Prostate gland (tissue), 2 donors: ENCODE measurements around the gene CEP55. TPM values are rescaled to one million over a fixed set of nuclear protein-coding genes. Genes with fewer than 3 reads are reported as not detected.

Source experiments
- DNase-seq: peaks from one replicate; pipeline ENCODE4 v3.0.0-alpha.2; 2019; ENCODE audit warnings: low spot score
- H3K27ac ChIP-seq, 2 donors: fragments of 200-600 bp; sonication (generic); 2 replicates each; pipeline ENCODE4 v1.5.1; 2017 to 2019
- H3K27me3 ChIP-seq: fragments of 200-600 bp; sonication (generic); replicated peaks from 2 replicates; pipeline ENCODE4 v1.5.1; 2019; ENCODE audit not compliant: insufficient read depth
- H3K36me3 ChIP-seq, 2 donors: fragments of 200-600 bp; sonication (generic); 1 replicate in 1 of 2; 2 replicates in 1 of 2; pipeline versions ENCODE4 v1.5.1 to v1.8.1; 2017 to 2019
- H3K4me1 ChIP-seq: fragments of 200-600 bp; sonication (generic); replicated peaks from 2 replicates; pipeline ENCODE4 v1.5.1; 2019
- H3K4me3 ChIP-seq, 2 donors: fragments of 200-600 bp; sonication (generic); 2 replicates each; pipeline ENCODE4 v1.5.1; 2017 to 2019
- H3K9me3 ChIP-seq: fragments of 200-600 bp; sonication (generic); 2 replicates; pipeline ENCODE4 v1.5.1; 2017
- CTCF ChIP-seq, 4 experiments: fragments of 200-600 bp in 2 of 4; fragments of 450-650 bp in 2 of 4; sonication (generic) in 2 of 4; IDR thresholded peaks; 1 replicate in 3 of 4; 2 replicates in 1 of 4; pipeline ENCODE4 v1.5.1; 2016 to 2019; ENCODE audit warnings: antibody characterized with exemption in 4 of 4, mild to moderate bottlenecking in 2 of 4, moderate library complexity in 2 of 4
- POLR2A ChIP-seq: fragments of 450-650 bp; IDR thresholded peaks from one replicate; pipeline ENCODE4 v1.6.1; 2016; ENCODE audit warnings: antibody characterized with exemption, mild to moderate bottlenecking
- POLR2AphosphoS5 ChIP-seq: sonication (generic); formaldehyde crosslinking; IDR thresholded peaks from one replicate; pipeline ENCODE4 v1.6.1; 2017; ENCODE audit warnings: antibody characterized with exemption
- WGBS: methylation state at CpG from one replicate; pipeline ENCODE4 v1.1.5; 2018; 5-methylcytosine and 5-hydroxymethylcytosine counted together
- intact Hi-C: fragments of 100-400 bp; cut with DNase I; formaldehyde crosslinking; loops from one replicate; pipeline ENCODE4 v1.14.2; 2022
- total RNA-seq, 2 donors: library from RNA; depleted of rRNA; stranded (reverse); fragments of >200 nt; gene quantifications; one replicate each; pipeline ENCODE4 v1.1.0, GENCODE V29; 2016

Gene CEP55
- total RNA-seq, 2 donors from 2014 or later: 0.14 to 4.7 TPM

GRCh38 chr10:93553482-93554315 is 57.3 kb downstream of the CEP55 start:
- no peak for DNase-seq
- WGBS: 88% methylated on average over 8 of the region's 8 CpGs
- Histone ChIP-seq H3K36me3 (no peaks in the 10 kb centered on the region), H3K9me3 (no peaks in the 10 kb centered on the region), H3K4me1 (no peaks in the 10 kb centered on the region), H3K27ac (no peak overlapping the region), H3K27me3 (no peaks in the 10 kb centered on the region), H3K4me3 (no peak overlapping the region)
- TF ChIP-seq CTCF (IDR thresholded peaks at IDR 0.05) (no peak), POLR2AphosphoS5 (no peak)
- intact Hi-C loops: loop anchor here (10.0 kb wide), 1 partner anchor 121 kb away; no protein-coding TSS in a partner anchor

GRCh38 chr10:93554316-93554663 is 57.9 kb downstream of the CEP55 start:
- TF ChIP-seq POLR2A (no peak), POLR2AphosphoS5 (no peak), CTCF (IDR thresholded peaks at IDR 0.05) (no peak)
- no peaks in the 10 kb centered on the region for H3K36me3 ChIP-seq
- H3K9me3 ChIP-seq: no peaks in the 10 kb centered on the region
- no peak overlapping the region for H3K27ac ChIP-seq
- H3K4me3 ChIP-seq: no peak overlapping the region
- no peak for DNase-seq
- no peaks in the 10 kb centered on the region for H3K27me3 ChIP-seq
- 77% methylated on average over 1 of the region's 1 CpG for WGBS
- intact Hi-C loops: loop anchor here (10.0 kb wide), 1 partner anchor 121 kb away; no protein-coding TSS in a partner anchor
- H3K4me1 ChIP-seq: no peaks in the 10 kb centered on the region

GRCh38 chr10:93554760-93555432 is 58.5 kb downstream of the CEP55 start:
- H3K27ac ChIP-seq: no peak overlapping the region
- intact Hi-C loops: loop anchor here (10.0 kb wide), 1 partner anchor 120 kb away; no protein-coding TSS in a partner anchor
- H3K27me3 ChIP-seq: no peaks in the 10 kb centered on the region
- 56% methylated on average over 14 of the region's 14 CpGs for WGBS
- no peak overlapping the region for H3K4me3 ChIP-seq
- DNase-seq: peak; percentile 68
- no peaks in the 10 kb centered on the region for H3K9me3 ChIP-seq
- H3K36me3 ChIP-seq: no peaks in the 10 kb centered on the region
- H3K4me1 ChIP-seq: no peaks in the 10 kb centered on the region
- TF ChIP-seq POLR2A (no peak), POLR2AphosphoS5 (no peak), CTCF (IDR thresholded peaks at IDR 0.05) (peak; percentile 47 to 73 (median 61))

GRCh38 chr10:93559490-93559889 is 63.1 kb downstream of the CEP55 start:
- intact Hi-C loops: loop anchor here (10.0 kb wide), 1 partner anchor 115 kb away; no protein-coding TSS in a partner anchor
- H3K36me3 ChIP-seq: no peaks in the 10 kb centered on the region
- no peak for TF ChIP-seq POLR2AphosphoS5
- no peak for TF ChIP-seq POLR2A
- no peak for TF ChIP-seq CTCF (IDR thresholded peaks at IDR 0.05)
- H3K4me3 ChIP-seq: no peak overlapping the region
- DNase-seq: no peak
- no peaks in the 10 kb centered on the region for H3K27me3 ChIP-seq
- 95% methylated on average over 9 of the region's 9 CpGs for WGBS
- H3K27ac ChIP-seq: no peak overlapping the region
- H3K9me3 ChIP-seq: no peaks in the 10 kb centered on the region
- no peaks in the 10 kb centered on the region for H3K4me1 ChIP-seq
